IPS-18c (cell line): ENCODE data around the gene CSHL1.

Source experiments
- H3K4me3 ChIP-seq: 2 replicates; pipeline ENCODE4 v1.7.0; 2013; ENCODE audit warnings: low read depth, mild to moderate bottlenecking, low read length, moderate library complexity; ENCODE audit not compliant: insufficient read depth
- H3K9me3 ChIP-seq: one replicate; pipeline ENCODE4 v1.6.1; 2013; ENCODE audit warnings: mild to moderate bottlenecking, low read length, moderate library complexity; ENCODE audit not compliant: control insufficient read depth, insufficient read depth

CSHL1 gene

DNA sequence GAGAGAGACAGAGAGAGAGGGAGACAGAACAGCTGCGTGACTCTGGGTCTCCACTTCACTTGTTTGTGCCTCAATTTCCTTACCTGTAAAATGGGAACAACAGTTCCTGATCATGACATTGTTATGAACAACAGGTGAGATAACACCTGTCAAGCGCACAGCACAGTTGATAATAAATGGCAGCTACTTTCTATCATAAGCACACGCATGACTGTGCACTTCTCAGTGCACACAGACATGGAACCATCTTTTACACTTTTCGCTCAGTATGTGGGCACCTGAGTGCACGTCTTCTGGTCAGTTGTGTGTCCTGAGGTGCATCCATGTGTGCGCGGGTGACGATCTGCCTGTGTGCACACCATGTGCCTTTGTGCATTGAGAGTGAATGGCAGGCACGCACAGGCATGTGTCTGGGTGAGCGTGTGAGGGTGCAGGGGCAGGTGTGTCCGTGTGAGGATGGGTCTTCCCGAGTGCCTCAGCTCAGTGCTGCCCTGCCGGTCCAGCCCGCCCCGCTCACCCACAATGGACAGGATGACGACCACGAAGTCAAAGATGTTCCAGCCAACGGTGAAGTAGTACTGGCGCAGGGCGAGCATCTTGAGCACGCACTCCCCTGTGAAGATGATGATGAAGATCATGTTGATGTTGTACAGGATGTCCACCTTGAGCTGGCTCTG, 31.4 kb upstream of the CSHL1 start:
- H3K9me3 ChIP-seq: peaks cover 2% of the 10 kb centered on the region

DNA sequence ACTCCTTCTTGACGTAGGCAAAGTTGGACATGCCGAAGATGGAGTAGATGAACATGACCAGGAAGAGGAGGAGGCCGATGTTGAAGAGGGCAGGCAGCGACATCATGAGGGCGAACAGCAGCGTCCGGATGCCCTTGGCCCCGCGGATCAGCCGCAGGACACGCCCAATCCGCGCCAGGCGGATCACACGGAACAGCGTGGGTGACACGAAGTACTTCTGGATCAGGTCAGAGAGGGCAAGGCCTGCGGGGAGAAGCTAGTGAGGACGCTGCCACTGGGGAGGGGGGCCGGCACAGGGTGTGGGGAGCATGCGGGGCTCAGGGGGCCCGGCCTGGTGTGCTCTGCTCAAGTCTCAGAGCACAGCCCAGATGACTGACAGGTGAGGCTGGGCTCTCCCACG, 30.7 kb upstream of the CSHL1 start:
- Histone ChIP-seq H3K9me3 (peaks cover 2% of the 10 kb centered on the region), H3K4me3 (no peak overlapping the region)

More for the DNA sequence above, 31.4 kb upstream of the CSHL1 start:
- H3K4me3 ChIP-seq: no peak overlapping the region

DNA sequence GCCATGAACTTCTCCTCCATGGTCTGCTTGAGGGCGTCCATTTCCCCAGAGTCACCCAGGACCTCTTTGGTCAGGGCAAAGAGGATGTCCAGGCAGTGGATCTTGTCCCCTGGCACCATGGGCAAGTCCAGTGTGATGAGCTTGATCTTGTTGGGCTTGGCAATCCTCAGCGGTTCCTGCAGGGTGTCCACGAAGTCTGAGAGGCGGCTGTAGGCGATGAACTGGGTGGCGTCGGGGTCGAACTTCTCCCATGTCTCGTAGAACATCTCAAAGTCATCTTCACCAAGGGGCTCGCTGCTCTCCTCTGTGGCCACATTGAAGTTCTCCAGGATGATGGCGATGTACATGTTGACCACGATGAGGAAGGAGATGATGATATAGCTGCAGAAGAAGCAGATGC, 30.1 kb upstream of the CSHL1 start:
- H3K4me3 ChIP-seq: no peak overlapping the region
- peaks cover 2% of the 10 kb centered on the region for H3K9me3 ChIP-seq

- Histone ChIP-seq H3K9me3 (peaks cover 2% of the 10 kb centered on the region), H3K4me3 (no peak overlapping the region)
These were observed 29.5 kb upstream of the CSHL1 start for GRCh38 chr17:63940584-63940983.

- Histone ChIP-seq H3K9me3 (peaks cover 2% of the 10 kb centered on the region), H3K4me3 (no peak overlapping the region; the same call in 1 of the 2 replicates)
These were observed 28.8 kb upstream of the CSHL1 start for GRCh38 chr17:63939884-63940283.

GRCh38 chr17:63939401-63939800, 28.3 kb upstream of the CSHL1 start:
- peaks cover 2% of the 10 kb centered on the region for H3K9me3 ChIP-seq
- no peak overlapping the region for H3K4me3 ChIP-seq

DNA sequence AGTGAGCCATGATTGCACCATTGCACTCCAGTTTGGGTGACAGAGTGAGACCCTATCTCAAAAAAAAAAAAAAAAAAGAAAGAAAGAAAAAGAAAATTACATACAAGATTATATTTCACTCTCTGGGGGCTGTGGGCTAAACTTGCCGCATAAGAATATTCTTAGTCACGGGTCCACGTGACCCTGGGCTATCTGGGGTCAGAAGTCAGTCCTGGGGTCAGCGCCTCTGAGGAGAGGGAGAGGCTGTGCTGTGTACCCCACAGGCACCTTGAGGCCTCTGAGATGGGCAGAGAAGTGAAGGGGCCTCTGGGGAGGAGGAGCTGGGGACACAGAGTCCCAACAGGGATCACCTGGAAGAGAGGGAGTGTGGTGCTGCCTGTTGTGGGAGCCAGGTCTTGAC, 26.9 kb upstream of the CSHL1 start:
- no peak overlapping the region for H3K4me3 ChIP-seq
- H3K9me3 ChIP-seq: peaks cover 2% of the 10 kb centered on the region

GRCh38 chr17:63937319-63937718, 26.3 kb upstream of the CSHL1 start:
- Histone ChIP-seq H3K9me3 (peaks cover 2% of the 10 kb centered on the region), H3K4me3 (no peak overlapping the region)

DNA sequence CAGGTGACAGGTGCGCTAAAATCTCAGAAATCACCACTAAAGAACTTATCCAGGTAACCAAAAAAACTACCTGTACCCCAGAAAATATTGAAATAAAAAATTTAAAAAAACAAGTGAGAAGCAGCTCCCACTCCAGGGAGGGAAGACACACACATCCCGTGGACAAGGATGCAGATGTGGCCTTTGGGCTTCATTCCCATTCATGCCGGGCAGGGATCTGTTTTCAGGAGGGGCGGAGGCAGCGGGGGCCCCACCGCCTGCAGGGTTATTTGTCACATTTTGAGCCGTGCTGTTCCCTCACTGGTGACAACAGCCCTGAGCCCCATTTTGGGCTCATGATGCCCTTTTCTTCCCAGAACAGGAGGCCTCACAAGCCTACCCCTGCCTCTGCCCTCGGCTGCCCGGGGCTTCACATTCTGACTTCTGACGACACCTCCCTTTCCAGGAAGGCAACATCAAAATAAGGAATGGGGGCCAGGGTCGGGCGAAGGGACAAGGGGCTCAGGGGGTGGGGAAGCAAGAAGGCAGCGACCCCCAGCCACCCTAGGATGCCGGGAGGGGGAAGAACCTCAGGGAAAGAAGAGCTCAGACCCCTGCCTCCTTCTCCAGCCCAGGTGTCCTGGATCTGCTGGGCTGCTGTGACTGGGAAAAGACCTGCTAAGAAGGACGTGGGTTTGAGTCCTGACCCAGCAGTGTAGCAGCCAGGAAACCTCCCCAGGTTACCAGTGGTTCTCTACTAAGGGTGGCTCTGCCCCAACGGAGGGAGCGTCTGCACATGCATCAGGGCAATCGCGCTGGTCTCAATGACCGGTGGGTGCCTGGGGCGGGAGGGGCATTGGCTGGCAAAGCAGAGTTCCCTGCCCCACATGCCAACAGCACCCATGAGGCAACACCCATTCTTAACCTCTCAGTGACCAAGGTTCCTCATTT, 23.4 kb upstream of the CSHL1 start:
- H3K9me3 ChIP-seq: no peaks in the 10 kb centered on the region
- H3K4me3 ChIP-seq: no peak overlapping the region

DNA sequence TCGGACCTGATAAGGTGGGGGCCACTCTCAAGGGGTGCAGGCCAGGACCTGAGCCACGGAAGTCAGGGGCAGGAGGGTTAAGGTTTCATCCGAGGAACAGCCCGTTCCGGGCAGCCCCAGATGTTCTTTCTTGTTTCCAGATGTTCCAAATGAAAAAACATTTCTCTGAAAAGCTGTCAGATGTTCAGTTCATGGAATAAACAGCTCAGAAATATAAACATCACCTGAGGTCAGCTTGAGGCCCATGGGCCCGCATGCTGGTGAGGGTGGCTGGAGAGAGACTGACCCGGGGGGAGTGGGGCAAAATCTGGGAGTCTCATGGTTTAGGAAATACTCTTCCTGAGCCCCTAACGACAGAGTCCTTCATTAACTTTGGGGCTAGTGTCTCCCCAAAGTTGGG, 22.5 kb upstream of the CSHL1 start:
- Histone ChIP-seq H3K9me3 (no peaks in the 10 kb centered on the region), H3K4me3 (no peak overlapping the region)

GRCh38 chr17:63932721-63933120, 21.7 kb upstream of the CSHL1 start:
- Histone ChIP-seq H3K9me3 (no peaks in the 10 kb centered on the region), H3K4me3 (no peak overlapping the region)

- no peaks in the 10 kb centered on the region for H3K9me3 ChIP-seq
- H3K4me3 ChIP-seq: no peak within 1 kb of the TSS
These were observed 21.0 kb upstream of the CSHL1 start, which contains the start of gene CD79B for GRCh38 chr17:63931981-63932561. Gene CD79B, minus strand, starts transcription at chr17:63932331. Its CDS starts 70 bp downstream, at chr17:63932261.

GRCh38 chr17:63930951-63931575, 20.0 kb upstream of the CSHL1 start:
- peaks cover 2% of the 10 kb centered on the region for H3K9me3 ChIP-seq
- no peak overlapping the region for H3K4me3 ChIP-seq

- Histone ChIP-seq H3K9me3 (peaks cover 2% of the 10 kb centered on the region), H3K4me3 (no peak overlapping the region)
These were observed 19.1 kb upstream of the CSHL1 start for GRCh38 chr17:63929860-63930766.

GRCh38 chr17:63928966-63929695, 18.1 kb upstream of the CSHL1 start:
- H3K4me3 ChIP-seq: no peak overlapping the region
- H3K9me3 ChIP-seq: peaks cover 2% of the 10 kb centered on the region

DNA sequence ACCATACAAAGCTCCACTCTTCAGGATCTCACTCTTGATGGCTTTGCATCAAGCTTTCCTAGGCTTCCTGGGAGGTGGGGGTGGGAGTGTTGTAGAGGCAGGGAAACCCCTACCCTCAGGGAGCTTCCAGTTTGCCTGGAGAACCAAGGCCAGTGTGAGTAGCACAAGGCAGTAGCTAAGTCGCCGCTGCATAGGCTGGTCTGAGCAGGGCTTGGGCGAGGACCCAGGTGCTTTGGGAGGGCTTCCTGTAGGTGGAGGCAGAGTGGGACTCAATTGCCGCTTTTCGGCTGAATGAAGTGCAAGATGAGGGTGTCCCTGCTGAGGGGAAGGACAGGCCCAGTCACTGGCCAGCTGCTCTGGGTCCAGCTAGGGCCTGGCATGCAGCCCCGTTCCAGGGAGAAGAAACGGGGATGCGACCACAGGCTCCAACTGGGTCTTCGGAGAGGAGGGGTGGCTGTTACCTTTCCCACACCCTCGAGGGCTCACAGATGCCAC, 17.2 kb upstream of the CSHL1 start:
- no peak overlapping the region for H3K4me3 ChIP-seq
- peaks cover 2% of the 10 kb centered on the region for H3K9me3 ChIP-seq
